GM12878 (cell line): ENCODE data around the gene NCBP2L.

Experiments
- EZH2 ChIP-seq: IDR thresholded peaks from 2 replicates; pipeline ENCODE4 v1.6.1; 2012; ENCODE audit warnings: low read depth, mild to moderate bottlenecking, control low read depth, inconsistent platforms, low read length, borderline replicate concordance; ENCODE audit not compliant: control insufficient read depth
- HDAC2 ChIP-seq: fragments of 200-600 bp; sonication (generic); IDR thresholded peaks from 2 replicates; pipeline ENCODE4 v1.6.1; 2017
- REST ChIP-seq: IDR thresholded peaks from 2 replicates; pipeline ENCODE4 v1.6.1; 2012; ENCODE audit warnings: mild to moderate bottlenecking, low read depth, low read length
- TARDBP ChIP-seq: IDR thresholded peaks from 2 replicates; pipeline ENCODE4 v1.6.1; 2016; ENCODE audit warnings: borderline replicate concordance

DNA sequence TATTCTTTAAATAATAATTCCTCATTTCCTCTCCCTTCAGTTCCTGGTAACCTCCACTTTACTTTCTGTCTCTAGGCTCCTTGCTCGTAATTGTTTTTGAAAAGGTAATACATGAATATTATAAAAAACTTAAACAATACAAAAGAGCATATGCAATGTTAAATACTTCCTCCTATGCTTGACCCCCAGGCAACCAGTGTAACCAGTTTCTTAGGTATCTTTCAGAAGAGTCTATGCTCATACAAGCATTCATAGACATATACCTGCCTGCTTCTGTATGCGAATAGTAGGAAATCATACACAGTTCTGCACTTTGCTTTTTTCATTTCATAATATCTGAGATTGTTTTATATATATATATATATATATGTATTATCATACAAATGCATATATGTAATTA lies 45.5 kb downstream of the NCBP2L start:
- TF ChIP-seq HDAC2 (no peak), REST (no peak), TARDBP (no peak), EZH2 (no peak)
